GM18868 (cell line): ENCODE data around the gene CELF2.

Source experiments
- ATAC-seq: cut with Tn5 transposase; IDR thresholded peaks from one replicate; pipeline ENCODE4 v1.9.1; 2021; ENCODE audit warnings: mild to moderate bottlenecking, moderate library complexity; ENCODE audit not compliant: unreplicated experiment

Gene CELF2

DNA sequence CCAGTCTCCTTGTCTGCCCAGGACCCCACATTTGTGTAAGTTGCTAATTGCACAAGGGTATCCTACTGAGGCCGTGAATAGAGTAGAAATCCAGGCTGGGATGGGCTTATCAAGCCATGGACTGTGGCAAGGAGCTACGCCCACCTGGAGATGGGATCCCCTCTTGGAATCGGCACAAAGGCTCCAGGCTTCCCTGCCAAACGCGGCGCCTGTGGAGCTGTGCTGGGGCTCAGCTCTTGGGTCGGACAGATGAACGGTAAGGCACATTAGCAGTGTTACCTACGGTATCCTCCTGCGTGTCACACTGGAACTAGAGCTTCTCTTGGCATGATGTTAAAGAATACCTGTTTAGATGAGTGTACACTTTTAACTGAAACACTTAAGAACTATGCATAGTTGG is 196.7 kb downstream of the CELF2 start:
- no peak for ATAC-seq

DNA sequence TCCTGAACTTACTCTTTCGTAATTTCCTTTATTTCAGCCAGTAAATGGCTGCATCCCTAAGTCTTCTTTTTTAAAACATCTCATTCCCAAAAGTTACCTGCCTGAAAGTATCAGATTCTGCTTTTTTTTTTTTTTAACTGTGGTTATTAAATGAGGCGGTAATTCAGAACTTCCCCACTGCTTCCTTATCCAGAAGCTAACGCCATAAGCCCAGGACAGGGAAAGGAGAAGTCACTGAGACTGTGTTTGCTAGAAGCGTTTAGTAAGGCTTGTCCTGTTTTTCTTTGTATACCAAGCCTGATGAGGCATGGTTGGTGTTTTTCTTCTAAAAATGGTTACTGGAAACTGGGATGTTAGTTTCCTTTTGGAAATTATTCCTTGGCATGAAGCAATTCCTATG is 197.8 kb downstream of the CELF2 start:
- no peak for ATAC-seq

DNA sequence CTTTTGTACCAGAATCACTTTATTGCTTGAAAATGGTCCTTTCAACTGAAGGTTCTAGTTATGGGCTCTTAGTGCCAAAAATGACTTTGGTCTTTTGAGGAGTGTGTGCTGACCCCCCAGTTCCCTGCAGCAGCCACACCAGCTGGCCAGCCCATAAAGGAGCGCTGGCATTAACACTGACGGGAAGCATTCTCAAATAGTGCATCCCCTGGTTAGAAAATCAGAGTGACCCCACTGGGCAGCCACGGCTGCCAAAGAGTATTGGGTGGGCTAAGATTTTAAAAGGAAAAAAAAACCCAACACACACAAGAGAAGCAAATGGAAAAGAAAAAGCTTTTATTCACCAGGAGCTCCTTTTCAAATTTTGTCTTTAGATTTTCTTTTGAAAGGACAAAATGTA is 199.8 kb downstream of the CELF2 start:
- no peak for ATAC-seq

DNA sequence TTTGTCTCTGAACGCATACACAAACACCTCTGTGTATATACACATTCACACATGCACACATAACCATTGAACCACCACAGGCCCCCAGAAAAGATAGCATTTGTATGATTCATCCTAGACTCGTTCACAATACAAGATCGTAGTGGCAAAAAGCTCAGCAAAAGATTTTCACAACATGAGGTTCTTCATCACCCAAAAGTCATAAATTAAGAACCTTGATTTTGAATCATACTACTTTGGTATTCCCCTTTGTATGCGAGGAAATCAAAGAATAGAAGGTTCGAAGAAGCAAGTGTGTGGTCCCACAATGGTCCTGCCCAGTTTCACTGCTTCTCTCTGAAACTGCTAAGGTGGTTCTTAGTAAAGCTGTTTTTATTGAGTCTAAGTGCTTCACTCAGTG is 200.7 kb downstream of the CELF2 start:
- peak; percentile 51 for ATAC-seq

DNA sequence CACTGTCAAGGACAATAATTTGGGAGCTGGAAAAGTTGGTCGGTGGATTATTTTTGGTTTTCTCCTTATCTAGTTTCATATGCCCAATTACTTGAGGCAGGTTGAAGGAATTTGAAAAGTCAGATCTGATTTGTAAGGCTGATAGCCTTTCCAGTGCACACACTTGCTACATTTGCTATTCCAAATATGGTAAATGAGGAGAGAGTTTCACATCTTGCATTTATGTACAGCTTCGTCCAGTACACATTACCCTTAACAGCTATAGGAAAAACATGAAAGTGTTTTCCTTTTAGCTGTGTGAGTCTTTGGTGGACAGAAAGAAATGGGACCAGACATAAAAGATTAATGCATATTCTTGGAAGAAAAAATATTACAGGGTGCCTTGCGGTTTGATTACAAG is 201.8 kb downstream of the CELF2 start:
- ATAC-seq, result no peak

DNA sequence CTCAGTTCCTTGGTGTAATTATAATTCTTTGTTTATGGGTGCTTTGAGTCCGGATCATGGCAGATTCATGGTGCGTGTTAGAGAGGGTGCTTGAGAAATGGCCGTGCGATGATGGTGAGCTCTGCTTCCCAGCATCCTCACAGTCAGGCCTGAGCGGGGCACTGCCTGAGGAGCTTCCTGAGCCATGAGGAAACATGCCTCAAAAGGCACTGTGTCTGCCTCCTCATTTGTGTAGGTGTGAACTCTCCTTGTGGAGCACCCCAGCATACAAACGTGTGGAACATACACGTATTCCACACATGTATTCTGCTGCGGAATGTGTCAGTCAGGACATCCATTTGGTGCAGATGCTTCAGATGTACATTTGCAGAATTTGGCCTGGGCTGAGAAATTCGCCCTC is 205.4 kb downstream of the CELF2 start:
- ATAC-seq, result no peak

DNA sequence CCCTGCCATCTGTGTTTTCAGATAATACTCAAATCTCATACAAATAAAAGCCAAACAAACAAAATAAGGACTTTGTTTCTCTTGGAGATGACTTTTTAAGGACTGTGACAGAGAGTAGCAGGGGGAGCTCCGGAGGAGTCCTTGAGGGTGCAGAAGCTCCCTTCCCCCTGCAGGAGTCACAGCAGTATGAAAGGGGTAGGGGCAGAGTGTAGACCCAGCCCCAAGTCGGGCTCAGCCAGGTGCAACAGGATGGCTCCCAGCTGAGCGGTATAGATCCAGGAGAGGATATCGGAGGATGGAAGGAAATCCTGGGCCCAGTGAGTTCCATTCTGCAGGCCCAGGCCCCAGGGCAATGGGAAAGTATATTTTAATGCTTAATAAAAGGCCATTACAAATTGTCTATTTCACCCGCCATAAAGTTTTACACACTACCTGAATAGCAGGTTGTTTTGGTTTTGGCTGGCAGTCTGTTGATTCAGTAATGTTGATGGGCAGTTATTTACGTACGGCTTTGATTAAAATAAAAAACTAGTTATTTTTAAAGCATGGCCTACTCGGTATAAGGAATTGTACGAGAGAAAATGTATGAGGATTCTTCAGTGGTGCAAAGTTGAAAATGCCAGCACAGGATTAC is 206.0 kb downstream of the CELF2 start:
- ATAC-seq, result no peak

DNA sequence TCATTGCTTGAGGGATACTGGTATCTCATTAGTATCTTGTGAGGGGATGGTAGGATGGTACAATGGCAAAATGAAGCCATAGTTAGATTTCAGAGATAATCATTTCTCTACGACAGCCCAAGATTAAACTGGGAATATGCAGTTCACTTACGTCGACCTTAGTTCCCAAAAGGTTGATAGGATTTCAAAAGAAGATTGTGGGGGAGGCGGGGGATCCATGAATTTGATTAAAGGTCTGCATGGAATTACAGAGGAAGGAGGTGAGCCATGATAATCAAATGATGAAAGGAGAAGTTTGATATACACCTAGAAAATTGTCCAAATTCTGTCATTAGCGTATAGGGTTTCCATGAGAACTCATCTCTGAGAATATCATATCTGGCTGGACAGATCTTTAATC is 206.6 kb downstream of the CELF2 start:
- no peak for ATAC-seq

DNA sequence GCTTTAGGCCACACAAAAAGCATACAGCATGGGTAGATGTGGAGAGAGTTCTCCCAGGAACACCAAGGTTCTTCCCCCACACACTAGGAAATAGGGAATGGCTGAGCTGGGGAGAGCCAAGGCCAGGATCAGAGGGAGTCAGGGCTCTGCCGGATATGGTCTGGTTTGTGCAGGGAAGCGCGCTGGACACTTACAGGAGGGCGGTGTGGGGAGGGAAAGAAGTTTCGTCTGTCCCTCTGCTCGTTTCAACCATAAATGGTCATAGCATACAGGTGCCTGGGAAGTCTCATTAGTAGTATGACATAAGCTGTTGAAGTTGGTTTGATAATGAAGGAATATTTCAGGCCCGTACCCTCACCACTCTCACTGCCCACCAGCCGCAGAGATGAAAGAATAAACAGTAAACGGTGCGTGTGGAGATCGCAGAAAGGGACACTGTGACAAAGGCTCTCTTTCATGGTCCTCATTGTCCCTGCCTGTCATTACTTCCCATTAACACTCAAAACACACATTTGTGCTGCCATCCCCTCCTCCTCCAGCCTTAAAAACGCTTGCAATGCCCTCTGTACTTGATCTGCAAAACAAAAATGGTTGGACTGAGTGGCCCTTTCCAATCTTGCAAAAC is 207.2 kb downstream of the CELF2 start:
- ATAC-seq, result no peak

DNA sequence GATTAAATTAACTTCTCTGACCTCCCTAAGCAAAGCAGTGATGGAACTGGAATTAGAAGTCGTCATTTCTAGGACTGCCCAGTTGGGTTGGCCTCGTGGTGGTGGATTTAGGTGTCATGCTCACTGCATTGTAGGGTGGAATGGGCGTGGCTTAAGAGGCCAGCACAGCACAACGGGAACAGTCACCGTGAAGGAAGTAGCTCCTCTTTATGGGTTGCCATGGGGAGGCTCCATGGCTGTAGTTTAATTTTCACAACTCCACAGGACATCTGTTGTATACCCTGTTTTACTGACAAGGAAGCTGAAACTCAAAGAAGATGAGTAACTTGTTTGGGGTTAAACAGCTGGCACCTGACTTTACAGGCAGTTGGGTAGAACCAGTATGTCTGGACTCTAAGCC is 208.3 kb downstream of the CELF2 start:
- ATAC-seq, result peak; percentile 46

DNA sequence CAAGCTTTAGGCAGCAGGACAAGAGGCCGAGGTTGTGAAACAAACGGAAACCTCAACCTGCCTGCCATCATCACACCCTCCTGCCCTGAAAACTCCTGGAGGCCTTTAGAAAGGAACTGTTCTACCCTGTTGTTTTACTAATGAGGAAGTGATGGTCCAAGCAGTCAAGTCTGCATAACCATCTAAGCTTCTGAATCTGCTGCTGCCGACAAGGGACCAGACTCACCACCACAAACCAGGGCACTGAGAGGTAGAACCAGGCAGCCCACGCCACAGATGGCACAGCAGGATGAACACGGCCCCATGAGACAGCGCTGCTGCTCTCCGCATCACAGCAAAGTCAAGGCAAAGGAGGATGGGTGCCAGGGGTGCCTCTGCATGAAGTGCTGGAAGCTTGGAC is 209.4 kb downstream of the CELF2 start:
- peak; percentile 54 for ATAC-seq

DNA sequence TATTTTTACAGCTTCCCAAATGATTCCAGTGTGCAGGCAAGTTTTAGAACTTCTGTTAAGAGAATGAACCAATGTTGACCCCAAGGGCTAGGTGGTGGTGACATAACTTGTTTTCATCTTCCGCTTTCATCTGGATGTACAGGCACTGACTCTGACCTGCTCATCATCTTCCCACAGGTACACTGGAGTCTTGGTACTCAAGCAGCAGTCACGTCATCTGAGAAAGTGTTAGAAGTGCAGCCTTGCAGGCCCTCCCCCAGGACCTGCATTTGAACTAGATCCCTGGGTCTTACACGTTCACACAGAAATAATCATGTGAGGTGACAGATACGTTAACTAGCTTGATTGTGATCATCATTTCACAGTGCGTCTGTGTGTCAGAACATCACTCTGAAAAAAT is 212.2 kb downstream of the CELF2 start:
- ATAC-seq, result no peak

DNA sequence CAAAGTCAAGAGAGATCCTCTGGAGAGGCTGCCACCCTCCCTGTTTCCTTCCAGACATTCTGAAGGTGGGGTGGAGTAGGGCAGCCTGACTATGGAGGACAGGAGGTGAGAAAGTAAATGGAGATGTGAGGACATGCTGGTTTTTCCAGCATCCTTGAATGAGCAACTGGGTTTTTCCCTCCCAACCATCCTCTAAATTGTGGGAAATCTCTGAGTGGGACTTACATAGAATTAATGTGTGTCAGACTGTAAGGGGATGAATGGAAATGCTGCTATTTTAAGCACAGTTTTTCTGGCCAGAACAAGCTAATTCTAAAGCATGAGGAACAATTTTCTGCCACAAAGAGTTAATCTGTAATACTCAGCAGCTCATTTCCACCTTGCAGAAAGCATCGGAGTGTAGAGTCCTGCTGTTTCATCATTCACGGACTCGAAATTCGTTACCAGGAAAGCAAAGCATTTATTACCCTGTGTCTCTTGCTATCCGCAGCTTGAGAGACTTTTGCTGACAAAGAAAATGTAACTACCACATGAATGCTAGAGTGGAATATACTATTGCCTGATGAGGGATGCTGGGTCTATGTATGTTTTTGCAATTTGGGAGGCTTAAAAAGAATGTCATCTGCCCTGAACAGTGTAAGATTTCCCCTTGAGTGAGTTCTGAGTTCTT is 213.0 kb downstream of the CELF2 start:
- no peak for ATAC-seq

DNA sequence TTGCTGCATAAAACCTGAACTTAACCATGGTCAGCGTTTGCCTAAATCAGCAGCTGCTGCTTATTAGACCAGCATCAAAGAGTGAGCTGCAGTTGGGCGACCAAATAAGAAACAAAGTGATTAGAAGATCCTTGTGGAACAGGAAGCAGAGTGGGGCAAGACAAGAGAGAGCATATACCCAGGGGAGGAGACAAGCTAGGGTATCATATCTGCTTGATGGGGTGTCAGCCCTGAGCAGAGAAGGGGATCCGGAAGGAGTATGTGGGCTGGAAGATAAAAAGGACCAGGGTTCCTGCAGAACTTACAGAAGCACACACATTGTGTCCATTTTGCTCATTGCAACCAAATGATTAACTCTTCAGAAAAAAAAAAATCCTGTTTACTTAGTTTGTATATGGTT is 213.6 kb downstream of the CELF2 start:
- ATAC-seq, result no peak

DNA sequence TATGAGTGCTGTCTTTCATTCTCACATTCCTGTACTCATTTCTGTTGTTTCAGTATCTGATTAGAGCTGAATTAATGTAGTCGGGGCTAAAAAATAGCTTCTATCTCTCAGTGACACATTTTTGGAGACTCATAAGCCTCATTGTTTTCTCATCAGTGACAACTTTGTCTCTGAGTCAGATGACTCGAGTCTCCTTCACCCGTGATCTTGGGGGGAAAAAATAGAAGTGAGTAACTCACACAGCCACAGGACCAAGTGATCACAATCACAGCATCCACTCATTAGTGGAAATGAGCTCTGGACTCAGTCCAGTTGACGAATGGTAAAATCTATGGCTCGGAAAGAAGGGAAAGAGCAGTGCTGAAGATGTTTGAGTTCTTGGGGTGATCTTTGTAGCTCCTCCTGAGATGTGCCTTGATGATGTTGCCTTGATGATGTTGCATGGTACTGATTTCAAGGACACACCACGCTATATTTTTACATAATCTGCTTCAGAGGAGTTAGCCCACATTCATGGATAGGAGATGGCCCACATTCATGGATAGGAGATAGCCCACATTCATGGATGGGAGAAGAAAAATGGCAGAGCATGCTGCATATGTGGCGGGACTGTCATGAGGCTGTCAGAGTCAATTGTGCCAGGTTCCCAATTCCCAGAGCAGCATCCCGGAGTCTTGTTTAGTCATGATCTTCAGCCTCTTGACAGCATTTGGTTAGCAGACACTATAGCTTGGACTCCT is 214.7 kb downstream of the CELF2 start:
- ATAC-seq, result peak; percentile 45

DNA sequence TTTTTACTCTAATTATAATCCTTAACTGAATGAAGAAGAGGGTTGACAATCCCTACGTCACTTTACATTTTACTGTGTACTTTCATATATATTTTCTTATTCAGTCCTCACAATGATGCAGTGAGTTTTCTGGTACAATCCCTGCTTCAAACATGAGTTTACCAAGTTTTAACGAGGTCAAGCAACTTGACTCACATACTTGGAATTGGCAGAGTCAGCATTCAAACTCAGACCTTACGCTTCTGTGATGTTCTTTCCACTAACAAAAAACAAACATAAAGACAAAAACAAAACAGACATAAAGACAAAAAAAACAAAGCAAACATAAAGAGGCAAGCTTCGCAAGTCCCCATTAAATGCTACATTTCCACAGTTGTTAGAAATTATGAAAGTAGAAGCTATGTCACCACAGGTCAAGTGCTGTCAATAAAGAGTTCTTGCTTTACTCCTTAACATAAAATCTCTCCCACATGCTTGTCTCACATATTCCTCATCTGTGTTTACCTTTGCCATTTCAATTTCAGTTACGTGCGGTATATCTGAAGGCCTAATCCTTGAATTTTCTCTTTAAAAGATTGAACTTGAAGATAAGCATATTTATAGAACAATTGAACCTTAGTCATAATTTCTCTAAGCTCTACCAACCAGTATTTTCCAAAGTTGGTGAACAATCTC is 217.3 kb downstream of the CELF2 start:
- no peak for ATAC-seq

DNA sequence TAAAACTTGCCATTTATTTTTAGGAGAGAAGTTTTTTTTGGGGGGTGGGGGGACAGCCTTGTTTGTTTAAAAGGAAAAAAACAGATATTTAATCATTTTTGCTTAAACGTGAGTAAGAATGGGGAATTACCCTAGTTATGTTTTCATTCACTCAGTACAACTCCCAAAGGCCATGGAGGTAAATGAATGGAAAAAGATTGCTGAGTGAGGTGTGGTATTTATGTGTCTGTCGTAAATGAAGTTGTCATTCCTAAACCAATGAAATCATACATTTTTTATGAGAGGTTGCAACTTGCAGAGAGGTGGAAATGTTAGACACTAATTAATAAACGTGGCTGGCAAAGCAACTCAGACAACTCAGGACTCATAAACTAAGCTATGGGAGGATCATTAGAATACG is 218.1 kb downstream of the CELF2 start:
- peak; percentile 29 for ATAC-seq

DNA sequence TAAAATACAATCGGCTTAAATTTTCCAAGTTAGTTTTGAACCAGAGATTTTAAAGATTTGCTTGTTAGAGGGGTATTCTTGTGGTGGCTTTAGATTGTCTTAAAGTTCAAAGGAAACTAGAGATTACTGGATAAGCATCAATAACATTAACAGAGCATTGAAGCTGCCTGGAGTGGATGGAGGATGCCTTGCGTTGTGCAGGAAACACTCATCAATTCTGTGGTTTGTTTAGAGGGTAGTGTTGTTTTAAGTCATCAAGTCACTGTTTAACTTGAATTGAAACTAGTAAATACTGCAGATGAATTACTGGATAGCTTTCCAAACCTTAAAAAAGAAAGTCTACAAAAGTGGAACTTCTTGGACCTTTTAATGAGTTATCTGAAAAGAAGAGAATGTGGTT is 218.6 kb downstream of the CELF2 start:
- peak; percentile 60 for ATAC-seq

DNA sequence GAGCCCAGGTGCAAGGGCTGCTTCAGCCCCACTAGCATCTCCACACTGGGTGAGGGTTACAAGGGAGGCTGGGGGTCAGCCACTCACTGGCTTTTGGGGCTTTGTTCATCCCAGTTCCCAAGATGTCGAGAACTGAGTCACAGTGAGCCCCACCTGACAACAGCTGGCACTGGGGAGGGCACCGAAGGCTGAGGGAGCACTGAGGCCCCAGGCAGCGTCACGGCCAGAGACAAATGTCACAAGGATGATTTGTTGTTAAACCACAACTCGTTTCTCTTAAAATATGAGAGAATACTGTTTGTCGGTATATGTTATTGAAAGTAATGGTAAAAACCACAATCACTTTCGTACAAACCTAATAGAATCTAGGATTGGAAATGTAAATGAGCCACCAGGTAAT is 219.9 kb downstream of the CELF2 start:
- ATAC-seq, result peak; percentile 26

DNA sequence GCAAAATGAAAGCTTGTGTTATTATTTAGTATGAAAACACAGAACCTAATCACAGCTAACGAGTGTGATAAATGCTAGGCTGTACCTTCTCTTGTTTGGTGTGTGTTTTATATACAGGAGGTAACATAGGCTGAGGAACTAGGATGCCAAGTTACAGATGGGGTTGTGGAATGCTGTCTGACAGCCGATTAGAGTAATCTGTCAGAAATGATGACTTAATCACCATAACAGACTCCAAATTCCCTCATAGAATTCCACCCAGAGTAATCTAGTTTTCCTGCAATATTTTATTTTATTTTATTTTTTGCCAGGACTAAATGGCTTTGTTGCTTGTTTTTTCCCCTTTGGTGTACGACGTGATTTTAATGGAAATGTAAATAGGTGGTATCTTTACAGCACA is 221.2 kb downstream of the CELF2 start:
- no peak for ATAC-seq

DNA sequence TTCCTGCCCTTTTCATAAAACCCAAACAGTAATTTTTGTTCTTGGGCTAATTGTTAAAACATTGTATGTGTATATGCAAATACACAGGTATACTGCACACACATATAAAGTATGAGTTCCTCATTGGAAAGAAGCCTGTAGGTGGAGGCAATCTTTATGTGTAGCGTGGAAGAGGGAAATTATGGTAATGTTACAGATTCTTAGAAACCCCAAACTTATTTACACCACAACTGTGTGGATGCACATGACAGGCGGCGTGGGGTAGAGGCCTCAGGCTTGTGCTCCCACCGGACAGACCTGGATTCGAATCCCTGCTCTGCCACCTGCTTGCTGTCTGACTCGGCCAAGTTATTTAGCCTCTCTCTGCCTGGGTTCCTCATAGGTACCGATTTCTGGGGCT is 223.0 kb downstream of the CELF2 start:
- no peak for ATAC-seq
